Measurements from ENCODE around the gene PERP.

DNA sequence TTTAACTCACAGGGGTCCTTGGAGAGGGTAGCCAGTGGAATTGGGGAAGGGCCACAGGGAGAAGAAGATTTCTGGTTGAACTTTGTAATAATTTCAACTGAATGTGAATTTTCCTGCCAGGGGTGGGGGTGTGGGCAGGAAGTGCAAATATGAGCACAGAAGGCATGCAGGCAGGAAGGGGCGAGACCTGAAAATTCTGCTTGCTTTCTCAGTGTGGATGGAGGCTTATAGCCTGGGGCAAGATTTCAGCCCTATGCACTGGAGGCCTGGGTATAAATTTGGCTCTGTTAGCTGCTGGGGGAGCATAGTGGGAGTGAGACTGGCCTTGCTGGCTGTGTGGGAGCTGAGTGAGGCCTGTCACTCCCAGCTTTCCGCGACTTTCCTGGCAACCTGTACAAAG lies 54.4 kb downstream of the PERP start:
- TF ChIP-seq, protein P1, sequence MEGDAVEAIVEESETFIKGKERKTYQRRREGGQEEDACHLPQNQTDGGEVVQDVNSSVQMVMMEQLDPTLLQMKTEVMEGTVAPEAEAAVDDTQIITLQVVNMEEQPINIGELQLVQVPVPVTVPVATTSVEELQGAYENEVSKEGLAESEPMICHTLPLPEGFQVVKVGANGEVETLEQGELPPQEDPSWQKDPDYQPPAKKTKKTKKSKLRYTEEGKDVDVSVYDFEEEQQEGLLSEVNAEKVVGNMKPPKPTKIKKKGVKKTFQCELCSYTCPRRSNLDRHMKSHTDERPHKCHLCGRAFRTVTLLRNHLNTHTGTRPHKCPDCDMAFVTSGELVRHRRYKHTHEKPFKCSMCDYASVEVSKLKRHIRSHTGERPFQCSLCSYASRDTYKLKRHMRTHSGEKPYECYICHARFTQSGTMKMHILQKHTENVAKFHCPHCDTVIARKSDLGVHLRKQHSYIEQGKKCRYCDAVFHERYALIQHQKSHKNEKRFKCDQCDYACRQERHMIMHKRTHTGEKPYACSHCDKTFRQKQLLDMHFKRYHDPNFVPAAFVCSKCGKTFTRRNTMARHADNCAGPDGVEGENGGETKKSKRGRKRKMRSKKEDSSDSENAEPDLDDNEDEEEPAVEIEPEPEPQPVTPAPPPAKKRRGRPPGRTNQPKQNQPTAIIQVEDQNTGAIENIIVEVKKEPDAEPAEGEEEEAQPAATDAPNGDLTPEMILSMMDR (IDR thresholded peaks at IDR 0.05) = no peak
- TF ChIP-seq SIN3A (IDR thresholded peaks at IDR 0.05; ENCODE audit: borderline replicate concordance, insufficient read depth, low read depth, low read length) (no peak), POLR2AphosphoS5 (IDR thresholded peaks at IDR 0.05; ENCODE audit: low read depth, low read length) (no peak), TCF7L2 (IDR thresholded peaks at IDR 0.05; ENCODE audit: low read depth, low read length) (no peak)
- TF ChIP-seq, protein P2, sequence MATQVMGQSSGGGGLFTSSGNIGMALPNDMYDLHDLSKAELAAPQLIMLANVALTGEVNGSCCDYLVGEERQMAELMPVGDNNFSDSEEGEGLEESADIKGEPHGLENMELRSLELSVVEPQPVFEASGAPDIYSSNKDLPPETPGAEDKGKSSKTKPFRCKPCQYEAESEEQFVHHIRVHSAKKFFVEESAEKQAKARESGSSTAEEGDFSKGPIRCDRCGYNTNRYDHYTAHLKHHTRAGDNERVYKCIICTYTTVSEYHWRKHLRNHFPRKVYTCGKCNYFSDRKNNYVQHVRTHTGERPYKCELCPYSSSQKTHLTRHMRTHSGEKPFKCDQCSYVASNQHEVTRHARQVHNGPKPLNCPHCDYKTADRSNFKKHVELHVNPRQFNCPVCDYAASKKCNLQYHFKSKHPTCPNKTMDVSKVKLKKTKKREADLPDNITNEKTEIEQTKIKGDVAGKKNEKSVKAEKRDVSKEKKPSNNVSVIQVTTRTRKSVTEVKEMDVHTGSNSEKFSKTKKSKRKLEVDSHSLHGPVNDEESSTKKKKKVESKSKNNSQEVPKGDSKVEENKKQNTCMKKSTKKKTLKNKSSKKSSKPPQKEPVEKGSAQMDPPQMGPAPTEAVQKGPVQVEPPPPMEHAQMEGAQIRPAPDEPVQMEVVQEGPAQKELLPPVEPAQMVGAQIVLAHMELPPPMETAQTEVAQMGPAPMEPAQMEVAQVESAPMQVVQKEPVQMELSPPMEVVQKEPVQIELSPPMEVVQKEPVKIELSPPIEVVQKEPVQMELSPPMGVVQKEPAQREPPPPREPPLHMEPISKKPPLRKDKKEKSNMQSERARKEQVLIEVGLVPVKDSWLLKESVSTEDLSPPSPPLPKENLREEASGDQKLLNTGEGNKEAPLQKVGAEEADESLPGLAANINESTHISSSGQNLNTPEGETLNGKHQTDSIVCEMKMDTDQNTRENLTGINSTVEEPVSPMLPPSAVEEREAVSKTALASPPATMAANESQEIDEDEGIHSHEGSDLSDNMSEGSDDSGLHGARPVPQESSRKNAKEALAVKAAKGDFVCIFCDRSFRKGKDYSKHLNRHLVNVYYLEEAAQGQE (IDR thresholded peaks at IDR 0.05; ENCODE audit: insufficient read depth in 1 of 2, low read depth in 2 of 2, low read length in 1 of 2) = no peak
